ENCODE results near the gene REV1.

DNA sequence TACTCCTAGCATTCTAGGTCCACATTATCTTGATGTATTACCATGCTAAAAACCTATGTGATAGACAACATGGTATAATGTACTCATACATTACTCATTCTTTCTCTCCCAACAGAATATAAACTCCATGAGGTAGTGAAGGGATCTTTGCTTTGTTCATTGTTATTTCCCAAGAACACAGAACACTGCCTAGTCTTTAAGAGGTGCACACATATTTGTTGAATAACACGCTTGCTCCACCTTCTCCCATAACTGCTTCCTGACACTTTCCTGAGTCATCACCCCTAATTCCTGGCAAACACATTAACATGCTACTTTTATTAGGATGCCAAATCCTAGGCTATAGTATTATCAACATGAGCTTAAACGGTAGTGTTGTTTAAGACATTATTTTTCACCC lies 41.3 kb downstream of the REV1 start:
- TF ChIP-seq, protein P1, sequence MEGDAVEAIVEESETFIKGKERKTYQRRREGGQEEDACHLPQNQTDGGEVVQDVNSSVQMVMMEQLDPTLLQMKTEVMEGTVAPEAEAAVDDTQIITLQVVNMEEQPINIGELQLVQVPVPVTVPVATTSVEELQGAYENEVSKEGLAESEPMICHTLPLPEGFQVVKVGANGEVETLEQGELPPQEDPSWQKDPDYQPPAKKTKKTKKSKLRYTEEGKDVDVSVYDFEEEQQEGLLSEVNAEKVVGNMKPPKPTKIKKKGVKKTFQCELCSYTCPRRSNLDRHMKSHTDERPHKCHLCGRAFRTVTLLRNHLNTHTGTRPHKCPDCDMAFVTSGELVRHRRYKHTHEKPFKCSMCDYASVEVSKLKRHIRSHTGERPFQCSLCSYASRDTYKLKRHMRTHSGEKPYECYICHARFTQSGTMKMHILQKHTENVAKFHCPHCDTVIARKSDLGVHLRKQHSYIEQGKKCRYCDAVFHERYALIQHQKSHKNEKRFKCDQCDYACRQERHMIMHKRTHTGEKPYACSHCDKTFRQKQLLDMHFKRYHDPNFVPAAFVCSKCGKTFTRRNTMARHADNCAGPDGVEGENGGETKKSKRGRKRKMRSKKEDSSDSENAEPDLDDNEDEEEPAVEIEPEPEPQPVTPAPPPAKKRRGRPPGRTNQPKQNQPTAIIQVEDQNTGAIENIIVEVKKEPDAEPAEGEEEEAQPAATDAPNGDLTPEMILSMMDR (IDR thresholded peaks at IDR 0.05) = no peak
- no peak for TF ChIP-seq POLR2A (IDR thresholded peaks at IDR 0.05)

All from thyroid gland (tissue), 4 donors.